Measurements from ENCODE around the gene YBX2.
"Not testable (repeated sequence)": the region's sequence is repeated elsewhere in the genome, so short reads cannot be mapped to it uniquely, and the experiment has no call there.

YBX2 gene

DNA sequence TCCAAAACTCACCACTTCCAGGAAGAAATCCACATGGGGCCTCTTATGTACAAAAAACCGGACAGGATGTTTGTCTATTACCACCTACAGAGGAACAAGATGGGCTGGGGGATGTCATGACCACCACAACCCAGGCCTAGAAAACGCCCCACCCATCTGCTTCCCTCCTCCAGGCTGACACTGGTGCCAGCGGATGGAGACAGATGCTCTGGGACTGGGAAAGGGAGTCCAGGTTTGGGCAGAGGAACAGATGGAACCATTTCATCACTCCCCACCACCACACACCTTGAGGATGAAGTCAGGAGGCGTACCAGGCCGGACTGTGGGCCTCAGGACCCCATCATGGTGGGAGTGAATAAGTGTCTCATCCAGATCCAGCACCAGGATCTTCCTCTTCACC, 47.7 kb downstream of the YBX2 start:
- Histone ChIP-seq H3K36me3 (peaks cover 32% of the 10 kb centered on the region), H3K27ac (no peak overlapping the region), H3K9me3 (no peaks in the 10 kb centered on the region), H3K4me1 (ENCODE audit: control insufficient read depth in 1 of 2, insufficient read depth in 1 of 2, low read depth in 1 of 2, low read length in 1 of 2) (peaks cover 33 to 36% of the 10 kb centered on the region in 2 experiments), H3K4me3 (ENCODE audit: low read depth in 1 of 2, low read length in 1 of 2) (no peak overlapping the region), H3K27me3 (no peaks in the 10 kb centered on the region)
- TF ChIP-seq, protein P1, sequence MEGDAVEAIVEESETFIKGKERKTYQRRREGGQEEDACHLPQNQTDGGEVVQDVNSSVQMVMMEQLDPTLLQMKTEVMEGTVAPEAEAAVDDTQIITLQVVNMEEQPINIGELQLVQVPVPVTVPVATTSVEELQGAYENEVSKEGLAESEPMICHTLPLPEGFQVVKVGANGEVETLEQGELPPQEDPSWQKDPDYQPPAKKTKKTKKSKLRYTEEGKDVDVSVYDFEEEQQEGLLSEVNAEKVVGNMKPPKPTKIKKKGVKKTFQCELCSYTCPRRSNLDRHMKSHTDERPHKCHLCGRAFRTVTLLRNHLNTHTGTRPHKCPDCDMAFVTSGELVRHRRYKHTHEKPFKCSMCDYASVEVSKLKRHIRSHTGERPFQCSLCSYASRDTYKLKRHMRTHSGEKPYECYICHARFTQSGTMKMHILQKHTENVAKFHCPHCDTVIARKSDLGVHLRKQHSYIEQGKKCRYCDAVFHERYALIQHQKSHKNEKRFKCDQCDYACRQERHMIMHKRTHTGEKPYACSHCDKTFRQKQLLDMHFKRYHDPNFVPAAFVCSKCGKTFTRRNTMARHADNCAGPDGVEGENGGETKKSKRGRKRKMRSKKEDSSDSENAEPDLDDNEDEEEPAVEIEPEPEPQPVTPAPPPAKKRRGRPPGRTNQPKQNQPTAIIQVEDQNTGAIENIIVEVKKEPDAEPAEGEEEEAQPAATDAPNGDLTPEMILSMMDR (IDR thresholded peaks at IDR 0.05): no peak

DNA sequence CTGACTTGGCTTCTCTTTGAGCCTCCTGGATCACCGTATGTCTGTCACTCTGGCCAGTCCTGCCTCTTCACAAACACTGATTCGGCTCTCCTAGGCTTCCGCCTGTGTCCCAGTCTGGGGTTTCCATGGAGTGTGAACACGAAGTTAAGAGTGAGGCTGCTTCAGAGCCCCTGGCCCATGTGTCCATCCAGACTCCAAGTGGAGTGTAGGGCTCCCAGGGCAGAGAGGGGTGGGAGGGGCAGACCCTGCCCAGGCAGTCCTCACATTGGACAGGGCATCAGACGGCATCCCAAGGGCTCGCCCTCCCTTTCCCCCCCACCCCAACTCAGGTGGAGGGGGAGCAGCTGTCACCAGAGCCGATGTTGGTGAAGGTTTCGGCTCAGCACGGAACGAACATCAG, 50.6 kb downstream of the YBX2 start:
- H3K27me3 ChIP-seq, H3K9me3 ChIP-seq: not testable (repeated sequence)
- Histone ChIP-seq H3K27ac (peak overlapping the region; percentile 99), H3K4me1 (ENCODE audit: control insufficient read depth in 1 of 2, insufficient read depth in 1 of 2, low read depth in 1 of 2, low read length in 1 of 2) (peaks cover 30 to 36% of the 10 kb centered on the region in 2 experiments), H3K4me3 (ENCODE audit: low read depth in 1 of 2, low read length in 1 of 2) (peak overlapping the region; percentile 84 to 98), H3K36me3 (peaks cover 50% of the 10 kb centered on the region)

DNA sequence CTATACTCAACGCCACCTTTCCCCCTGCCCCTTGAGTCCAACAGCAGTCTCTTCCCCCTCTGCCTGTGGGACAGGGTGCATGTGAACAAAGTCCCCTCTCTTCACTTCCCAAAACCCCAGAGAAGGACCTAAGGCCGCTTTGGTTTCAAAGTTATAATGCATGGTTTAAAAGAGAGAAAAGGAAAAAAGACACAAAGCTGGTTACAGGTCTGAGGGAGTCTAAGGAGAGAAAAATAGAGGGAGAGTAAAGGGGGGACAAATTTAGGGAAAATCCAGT, 51.0 kb downstream of the YBX2 start:
- Histone ChIP-seq H3K9me3 (no peaks in the 10 kb centered on the region), H3K27ac (peak overlapping the region; percentile 99), H3K27me3 (no peaks in the 10 kb centered on the region), H3K36me3 (peaks cover 50% of the 10 kb centered on the region), H3K4me1 (ENCODE audit: control insufficient read depth in 1 of 2, insufficient read depth in 1 of 2, low read depth in 1 of 2, low read length in 1 of 2) (peaks cover 29 to 34% of the 10 kb centered on the region in 2 experiments), H3K4me3 (ENCODE audit: low read depth in 1 of 2, low read length in 1 of 2) (peak overlapping the region; percentile 84 to 98)
- TF ChIP-seq, protein P1 (IDR thresholded peaks at IDR 0.05): no peak

GRCh38 chr17:7242717-7243452, 51.6 kb downstream of the YBX2 start:
- Histone ChIP-seq H3K4me3 (ENCODE audit: low read depth in 1 of 2, low read length in 1 of 2) (peak overlapping the region; percentile 84 to 98), H3K27me3 (no peaks in the 10 kb centered on the region), H3K4me1 (ENCODE audit: control insufficient read depth in 1 of 2, insufficient read depth in 1 of 2, low read depth in 1 of 2, low read length in 1 of 2) (peaks cover 30 to 34% of the 10 kb centered on the region in 2 experiments), H3K27ac (peak overlapping the region; percentile 99), H3K9me3 (no peaks in the 10 kb centered on the region), H3K36me3 (peaks cover 50% of the 10 kb centered on the region)
- TF ChIP-seq, protein P1 (IDR thresholded peaks at IDR 0.05): peak; percentile 32

DNA sequence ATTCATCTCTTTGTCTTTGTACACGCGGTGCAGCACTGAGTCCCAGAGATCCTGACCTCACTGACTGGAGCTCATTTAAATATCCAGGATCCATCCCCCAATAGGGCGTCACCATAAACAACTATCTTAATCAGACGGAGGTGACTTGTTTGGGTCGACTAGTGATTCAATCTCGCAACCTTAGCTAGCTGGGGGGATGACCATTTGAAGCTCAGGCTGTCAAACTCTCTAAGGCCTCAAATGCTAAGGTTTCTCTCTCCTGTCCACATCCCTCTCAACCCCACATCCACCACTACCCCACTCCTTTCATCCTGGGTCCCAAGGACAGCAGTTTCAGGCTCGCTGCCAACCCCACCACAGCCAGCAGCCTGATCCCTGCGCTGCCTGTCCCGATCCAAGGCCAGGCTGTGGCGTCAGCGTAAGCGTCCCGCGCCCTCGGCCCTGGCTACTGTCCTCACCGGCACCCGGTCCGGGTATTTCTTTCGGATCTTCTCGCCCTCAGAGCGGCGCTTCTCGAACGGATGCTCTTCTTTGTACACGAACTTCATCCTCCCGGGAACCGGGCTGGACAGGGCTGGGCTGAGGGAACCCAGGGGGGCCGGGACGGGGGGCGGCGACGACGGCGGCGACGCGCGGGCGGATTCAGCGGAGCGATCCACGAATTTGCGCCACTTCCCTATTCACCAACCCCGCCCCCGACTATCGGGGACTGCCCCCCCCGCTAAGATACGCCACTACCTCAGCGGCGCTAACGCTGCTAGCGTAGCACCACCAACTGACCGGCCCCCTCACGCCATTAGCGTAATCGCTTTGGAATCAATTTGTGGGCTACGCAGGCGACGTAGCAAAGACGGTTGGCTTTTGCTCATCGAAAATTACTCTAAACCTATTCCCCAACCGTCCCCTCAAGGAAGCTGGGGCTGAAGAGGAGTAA, 52.4 kb downstream of the YBX2 start, which contains the start of gene GABARAP:
Gene GABARAP (minus strand): TSS at position 667 of the 934 bp plus-strand sequence. CDS start 119 bp downstream, at position 548.
- Histone ChIP-seq H3K27me3 (no peaks in the 10 kb centered on the region), H3K4me1 (ENCODE audit: control insufficient read depth in 1 of 2, insufficient read depth in 1 of 2, low read depth in 1 of 2, low read length in 1 of 2) (peaks cover 38 to 40% of the 10 kb centered on the region in 2 experiments), H3K36me3 (peaks cover 53% of the 10 kb centered on the region), H3K4me3 (ENCODE audit: low read depth in 1 of 2, low read length in 1 of 2) (peak within 1 kb of the TSS; percentile 84 to 98), H3K9me3 (no peaks in the 10 kb centered on the region), H3K27ac (peak within 1 kb of the TSS; percentile 99)
- TF ChIP-seq, protein P1 (IDR thresholded peaks at IDR 0.05): peak; percentile 16
